ENCODE results near the gene AWAT2.
"Not testable (repeated sequence)": the region's sequence is repeated elsewhere in the genome, so short reads cannot be mapped to it uniquely, and the experiment has no call there.

The AWAT2 gene

GRCh38 chrX:70013466-70014381 is 36.0 kb downstream of the AWAT2 start:
- Histone ChIP-seq H3K4me2 (ENCODE audit: low read length) (no peak overlapping the region), H3K4me1 (ENCODE audit: control insufficient read depth, insufficient read depth, low read length) (no peaks in the 10 kb centered on the region), H3K9me3 (replicated peaks; ENCODE audit: low read length) (no peaks in the 10 kb centered on the region), H3K27me3 (ENCODE audit: control insufficient read depth, insufficient read depth, low read length) (peaks cover 21% of the 10 kb centered on the region), H3K4me3 (ENCODE audit: low read length) (no peak overlapping the region), H3K9ac (ENCODE audit: low read depth, low read length) (no peak overlapping the region), H3K36me3 (ENCODE audit: insufficient read depth, low read length) (no peaks in the 10 kb centered on the region)

GRCh38 chrX:70012756-70013155 is 37.0 kb downstream of the AWAT2 start:
- no peak overlapping the region for H3K4me2 ChIP-seq (ENCODE audit: low read length)
- no peaks in the 10 kb centered on the region for H3K4me1 ChIP-seq (ENCODE audit: control insufficient read depth, insufficient read depth, low read length)
- no peaks in the 10 kb centered on the region for H3K36me3 ChIP-seq (ENCODE audit: insufficient read depth, low read length)
- no peak overlapping the region for H3K4me3 ChIP-seq (ENCODE audit: low read length)
- no peak overlapping the region for H3K9ac ChIP-seq (ENCODE audit: low read depth, low read length)
- H3K27me3 ChIP-seq (ENCODE audit: control insufficient read depth, insufficient read depth, low read length): peaks cover 21% of the 10 kb centered on the region
- no peaks in the 10 kb centered on the region for H3K9me3 ChIP-seq (replicated peaks; ENCODE audit: low read length)

- H3K4me3 ChIP-seq (ENCODE audit: low read length): no peak overlapping the region
- H3K4me1 ChIP-seq (ENCODE audit: control insufficient read depth, insufficient read depth, low read length): no peaks in the 10 kb centered on the region
- no peak overlapping the region for H3K4me2 ChIP-seq (ENCODE audit: low read length)
- H3K27me3 ChIP-seq (ENCODE audit: control insufficient read depth, insufficient read depth, low read length): peaks cover 18% of the 10 kb centered on the region
- H3K9me3 ChIP-seq (replicated peaks; ENCODE audit: low read length): no peaks in the 10 kb centered on the region
- H3K9ac ChIP-seq (ENCODE audit: low read depth, low read length): no peak overlapping the region
- H3K36me3 ChIP-seq (ENCODE audit: insufficient read depth, low read length): no peaks in the 10 kb centered on the region
Observed at GRCh38 chrX:70009970-70010369, 39.8 kb downstream of the AWAT2 start.

GRCh38 chrX:70009049-70009448 is 40.7 kb downstream of the AWAT2 start:
- no peak overlapping the region for H3K4me2 ChIP-seq (ENCODE audit: low read length)
- H3K27me3 ChIP-seq (ENCODE audit: control insufficient read depth, insufficient read depth, low read length): peaks cover 13% of the 10 kb centered on the region
- H3K36me3 ChIP-seq (ENCODE audit: insufficient read depth, low read length): no peaks in the 10 kb centered on the region
- no peaks in the 10 kb centered on the region for H3K9me3 ChIP-seq (replicated peaks; ENCODE audit: low read length)
- H3K9ac ChIP-seq (ENCODE audit: low read depth, low read length): no peak overlapping the region
- no peak overlapping the region for H3K4me3 ChIP-seq (ENCODE audit: low read length)
- no peaks in the 10 kb centered on the region for H3K4me1 ChIP-seq (ENCODE audit: control insufficient read depth, insufficient read depth, low read length)

- H3K9ac ChIP-seq (ENCODE audit: low read depth, low read length): no peak overlapping the region
- no peaks in the 10 kb centered on the region for H3K4me1 ChIP-seq (ENCODE audit: control insufficient read depth, insufficient read depth, low read length)
- H3K27me3 ChIP-seq (ENCODE audit: control insufficient read depth, insufficient read depth, low read length): peaks cover 9% of the 10 kb centered on the region
- H3K4me2 ChIP-seq (ENCODE audit: low read length): no peak overlapping the region
- H3K36me3 ChIP-seq (ENCODE audit: insufficient read depth, low read length): no peaks in the 10 kb centered on the region
- no peaks in the 10 kb centered on the region for H3K9me3 ChIP-seq (replicated peaks; ENCODE audit: low read length)
- H3K4me3 ChIP-seq (ENCODE audit: low read length): no peak overlapping the region
Observed at GRCh38 chrX:70007946-70008345, 41.8 kb downstream of the AWAT2 start.

- no peaks in the 10 kb centered on the region for H3K36me3 ChIP-seq (ENCODE audit: insufficient read depth, low read length)
- no peak overlapping the region for H3K4me3 ChIP-seq (ENCODE audit: low read length)
- H3K27me3 ChIP-seq (ENCODE audit: control insufficient read depth, insufficient read depth, low read length): peaks cover 3% of the 10 kb centered on the region
- H3K9me3 ChIP-seq (replicated peaks; ENCODE audit: low read length): no peaks in the 10 kb centered on the region
- H3K9ac ChIP-seq (ENCODE audit: low read depth, low read length): no peak overlapping the region
- H3K4me2 ChIP-seq (ENCODE audit: low read length): no peak overlapping the region
- H3K4me1 ChIP-seq (ENCODE audit: control insufficient read depth, insufficient read depth, low read length): no peaks in the 10 kb centered on the region
Observed at GRCh38 chrX:70001708-70002341, 47.9 kb downstream of the AWAT2 start.

GRCh38 chrX:70001269-70001668 is 48.5 kb downstream of the AWAT2 start:
- Histone ChIP-seq H3K9ac (ENCODE audit: low read depth, low read length) (no peak overlapping the region), H3K27me3 (ENCODE audit: control insufficient read depth, insufficient read depth, low read length) (peaks cover 3% of the 10 kb centered on the region), H3K4me1 (ENCODE audit: control insufficient read depth, insufficient read depth, low read length) (no peaks in the 10 kb centered on the region), H3K36me3 (ENCODE audit: insufficient read depth, low read length) (no peaks in the 10 kb centered on the region), H3K9me3 (replicated peaks; ENCODE audit: low read length) (no peaks in the 10 kb centered on the region), H3K4me2 (ENCODE audit: low read length) (no peak overlapping the region), H3K4me3 (ENCODE audit: low read length) (no peak overlapping the region)

- not testable (repeated sequence) for H3K36me3 ChIP-seq (ENCODE audit: insufficient read depth, low read length); H3K9ac ChIP-seq (ENCODE audit: low read depth, low read length); H3K4me2 ChIP-seq (ENCODE audit: low read length); H3K9me3 ChIP-seq (replicated peaks; ENCODE audit: low read length); H3K4me1 ChIP-seq (ENCODE audit: control insufficient read depth, insufficient read depth, low read length); H3K27me3 ChIP-seq (ENCODE audit: control insufficient read depth, insufficient read depth, low read length); H3K4me3 ChIP-seq (ENCODE audit: low read length)
Observed at GRCh38 chrX:69998299-69998698, 51.4 kb downstream of the AWAT2 start.

- no peak overlapping the region for H3K4me2 ChIP-seq (ENCODE audit: low read length)
- no peak overlapping the region for H3K9ac ChIP-seq (ENCODE audit: low read depth, low read length)
- H3K4me1 ChIP-seq (ENCODE audit: control insufficient read depth, insufficient read depth, low read length): no peaks in the 10 kb centered on the region
- H3K36me3 ChIP-seq (ENCODE audit: insufficient read depth, low read length): no peaks in the 10 kb centered on the region
- H3K27me3 ChIP-seq (ENCODE audit: control insufficient read depth, insufficient read depth, low read length): peaks cover 3% of the 10 kb centered on the region
- H3K4me3 ChIP-seq (ENCODE audit: low read length): no peak overlapping the region
- H3K9me3 ChIP-seq (replicated peaks; ENCODE audit: low read length): no peaks in the 10 kb centered on the region
Observed at GRCh38 chrX:69996113-69996468, 53.6 kb downstream of the AWAT2 start.

GRCh38 chrX:69995362-69996112 is 54.2 kb downstream of the AWAT2 start:
- H3K9me3 ChIP-seq (replicated peaks; ENCODE audit: low read length): no peaks in the 10 kb centered on the region
- no peaks in the 10 kb centered on the region for H3K4me1 ChIP-seq (ENCODE audit: control insufficient read depth, insufficient read depth, low read length)
- peaks cover 3% of the 10 kb centered on the region for H3K27me3 ChIP-seq (ENCODE audit: control insufficient read depth, insufficient read depth, low read length)
- H3K36me3 ChIP-seq (ENCODE audit: insufficient read depth, low read length): no peaks in the 10 kb centered on the region
- no peak overlapping the region for H3K4me3 ChIP-seq (ENCODE audit: low read length)
- no peak overlapping the region for H3K9ac ChIP-seq (ENCODE audit: low read depth, low read length)
- H3K4me2 ChIP-seq (ENCODE audit: low read length): no peak overlapping the region

- H3K4me3 ChIP-seq (ENCODE audit: low read length): no peak overlapping the region
- no peaks in the 10 kb centered on the region for H3K36me3 ChIP-seq (ENCODE audit: insufficient read depth, low read length)
- H3K27me3 ChIP-seq (ENCODE audit: control insufficient read depth, insufficient read depth, low read length): peaks cover 3% of the 10 kb centered on the region
- H3K9ac ChIP-seq (ENCODE audit: low read depth, low read length): no peak overlapping the region
- no peak overlapping the region for H3K4me2 ChIP-seq (ENCODE audit: low read length)
- H3K9me3 ChIP-seq (replicated peaks; ENCODE audit: low read length): no peaks in the 10 kb centered on the region
- H3K4me1 ChIP-seq (ENCODE audit: control insufficient read depth, insufficient read depth, low read length): no peaks in the 10 kb centered on the region
Observed at GRCh38 chrX:69993494-69993893, 56.2 kb downstream of the AWAT2 start.
